DMS153 (cell line): ENCODE data around the gene SLC13A4.
"Not testable (repeated sequence)": the region's sequence is repeated elsewhere in the genome, so short reads cannot be mapped to it uniquely, and the experiment has no call there.

Experiments
- DNase-seq: peaks from one replicate; lab custom pipeline; 2025; lab: John Stamatoyannopoulos, UW

Gene SLC13A4

GRCh38 chr7:135728136-135728669 is at the start of gene SLC13A4:
Gene SLC13A4 (minus strand): TSS chr7:135728186. CDS start chr7:135727496, 690 bp downstream.
- no peak for DNase-seq

GRCh38 chr7:135775915-135776314 is 47.9 kb upstream of the SLC13A4 start:
- not testable (repeated sequence) for DNase-seq

GRCh38 chr7:135775230-135775629 is 47.2 kb upstream of the SLC13A4 start:
- no peak for DNase-seq

- peak; percentile 92 for DNase-seq
Measured at GRCh38 chr7:135774284-135774683, 46.3 kb upstream of the SLC13A4 start.

GRCh38 chr7:135773464-135773863 is 45.5 kb upstream of the SLC13A4 start:
- DNase-seq = peak; percentile 74

- no peak for DNase-seq
Measured at GRCh38 chr7:135772639-135773222, 44.7 kb upstream of the SLC13A4 start.

- no peak for DNase-seq
Measured at GRCh38 chr7:135771961-135772638, 44.1 kb upstream of the SLC13A4 start.

- DNase-seq = no peak
Measured at GRCh38 chr7:135771051-135771450, 43.1 kb upstream of the SLC13A4 start.

- DNase-seq = no peak
Measured at GRCh38 chr7:135770139-135770710, 42.2 kb upstream of the SLC13A4 start.

- DNase-seq = no peak
Measured at GRCh38 chr7:135769005-135769802, 41.2 kb upstream of the SLC13A4 start.

GRCh38 chr7:135768467-135768866 is 40.5 kb upstream of the SLC13A4 start:
- no peak for DNase-seq

GRCh38 chr7:135768064-135768463 is 40.1 kb upstream of the SLC13A4 start:
- no peak for DNase-seq

- DNase-seq = no peak
Measured at GRCh38 chr7:135763261-135763660, 35.3 kb upstream of the SLC13A4 start.

GRCh38 chr7:135761751-135762488 is 33.9 kb upstream of the SLC13A4 start:
- no peak for DNase-seq

GRCh38 chr7:135759532-135759931 is 31.5 kb upstream of the SLC13A4 start:
- DNase-seq = no peak

GRCh38 chr7:135758531-135758932 is 30.5 kb upstream of the SLC13A4 start:
- no peak for DNase-seq

GRCh38 chr7:135757719-135758411 is 29.9 kb upstream of the SLC13A4 start:
- DNase-seq = no peak

- no peak for DNase-seq
Measured at GRCh38 chr7:135756191-135756590, 28.2 kb upstream of the SLC13A4 start.

- peak; percentile 17 for DNase-seq
Measured at GRCh38 chr7:135755351-135755753, 27.4 kb upstream of the SLC13A4 start.

GRCh38 chr7:135753616-135754413 is 25.8 kb upstream of the SLC13A4 start:
- no peak for DNase-seq
